H9 (cell line): ENCODE results near the gene BRD1. TPM values are rescaled to one million over a fixed set of nuclear protein-coding genes. Genes with fewer than 3 reads are reported as not detected.
"Not testable (repeated sequence)": the region's sequence is repeated elsewhere in the genome, so short reads cannot be mapped to it uniquely, and the experiment has no call there.

ENCODE experiments used
- DNase-seq: peaks from one replicate; pipeline ENCODE4 v3.0.0-alpha.2; 2017
- H2AFZ ChIP-seq: one replicate; pipeline ENCODE4 v1.6.1; 2013; ENCODE audit warnings: mild to moderate bottlenecking, low read length, control low read depth, moderate library complexity
- H2AK5ac ChIP-seq: 2 replicates; pipeline ENCODE4 v1.6.1; 2013; ENCODE audit warnings: low read length, control low read depth, mixed read lengths; ENCODE audit not compliant: insufficient read length
- H2BK120ac ChIP-seq: one replicate; pipeline ENCODE4 v1.6.1; 2013; ENCODE audit warnings: low read depth, mild to moderate bottlenecking, low read length, control low read depth, inconsistent platforms; ENCODE audit not compliant: poor library complexity, severe bottlenecking
- H2BK12ac ChIP-seq: 2 replicates; pipeline ENCODE4 v1.6.1; 2013; ENCODE audit warnings: low read length, control low read depth, mixed read lengths, low read depth; ENCODE audit not compliant: insufficient read length
- H2BK15ac ChIP-seq: 2 replicates; pipeline ENCODE4 v1.6.1; 2013; ENCODE audit warnings: low read depth, low read length, control low read depth
- H2BK20ac ChIP-seq: one replicate; pipeline ENCODE4 v1.6.1; 2013; ENCODE audit warnings: low read depth, mild to moderate bottlenecking, low read length, control low read depth, inconsistent platforms; ENCODE audit not compliant: poor library complexity, severe bottlenecking
- H2BK5ac ChIP-seq: 2 replicates; pipeline ENCODE4 v1.6.1; 2013; ENCODE audit warnings: low read length, control low read depth, mixed read lengths; ENCODE audit not compliant: insufficient read length
- H3K14ac ChIP-seq: 2 replicates; pipeline ENCODE4 v1.6.1; 2013; ENCODE audit warnings: low read length, control low read depth; ENCODE audit not compliant: insufficient read depth
- H3K18ac ChIP-seq: 2 replicates; pipeline ENCODE4 v1.6.1; 2013; ENCODE audit warnings: low read depth, mild to moderate bottlenecking, mixed read lengths, low read length, control low read depth; ENCODE audit not compliant: insufficient read length
- H3K23ac ChIP-seq: 2 replicates; pipeline ENCODE4 v1.6.1; 2013; ENCODE audit warnings: low read length, control low read depth, mixed read lengths, low read depth; ENCODE audit not compliant: insufficient read length
- H3K23me2 ChIP-seq: 2 replicates; pipeline ENCODE4 v1.6.1; 2013; ENCODE audit warnings: low read depth, mild to moderate bottlenecking, mixed read lengths, low read length, control low read depth; ENCODE audit not compliant: insufficient read length, poor library complexity, severe bottlenecking
- H3K27ac ChIP-seq: 2 replicates; pipeline ENCODE4 v1.5.1; 2013; ENCODE audit warnings: low read length, control low read depth, mixed read lengths, low read depth; ENCODE audit not compliant: insufficient read length
- H3K27me3 ChIP-seq: 2 replicates; pipeline ENCODE4 v1.6.1; 2013; ENCODE audit warnings: low read length, control low read depth, inconsistent platforms; ENCODE audit not compliant: insufficient read depth
- H3K4ac ChIP-seq: 2 replicates; pipeline ENCODE4 v1.6.1; 2013; ENCODE audit warnings: low read depth, mild to moderate bottlenecking, control low read depth, inconsistent platforms, low read length, moderate library complexity
- H3K4me1 ChIP-seq: 2 replicates; pipeline ENCODE4 v1.6.1; 2013; ENCODE audit warnings: low read length, control low read depth, inconsistent platforms; ENCODE audit not compliant: insufficient read depth
- H3K4me2 ChIP-seq: 2 replicates; pipeline ENCODE4 v1.6.1; 2013; ENCODE audit warnings: low read length, control low read depth, mixed read lengths; ENCODE audit not compliant: insufficient read length, insufficient read depth
- H3K56ac ChIP-seq: 2 replicates; pipeline ENCODE4 v1.6.1; 2013; ENCODE audit warnings: low read depth, mild to moderate bottlenecking, mixed read lengths, low read length, control low read depth; ENCODE audit not compliant: insufficient read length
- H3K79me1 ChIP-seq: 2 replicates; pipeline ENCODE4 v1.6.1; 2013; ENCODE audit warnings: low read depth, mild to moderate bottlenecking, moderate library complexity, low read length, control low read depth, inconsistent platforms; ENCODE audit not compliant: insufficient read depth, poor library complexity, severe bottlenecking
- H3K79me2 ChIP-seq: 2 replicates; pipeline ENCODE4 v1.6.1; 2013; ENCODE audit warnings: low read length, control low read depth, inconsistent platforms; ENCODE audit not compliant: insufficient read depth
- H3K9ac ChIP-seq: 2 replicates; pipeline ENCODE4 v1.6.1; 2013; ENCODE audit warnings: low read length, control low read depth, mixed read lengths; ENCODE audit not compliant: insufficient read length; ENCODE audit errors: extremely low read depth
- H3K9me3 ChIP-seq: one replicate; pipeline ENCODE4 v1.6.1; 2013; ENCODE audit warnings: low read depth, low read length, inconsistent platforms; ENCODE audit not compliant: control insufficient read depth
- H3T11ph ChIP-seq: one replicate; pipeline ENCODE4 v1.6.1; 2013; ENCODE audit warnings: mild to moderate bottlenecking, low read length, control low read depth, inconsistent platforms
- H4K20me1 ChIP-seq: one replicate; pipeline ENCODE4 v1.6.1; 2013; ENCODE audit not compliant: control insufficient read depth, insufficient read length, insufficient read depth
- H4K5ac ChIP-seq: 2 replicates; pipeline ENCODE4 v1.6.1; 2013; ENCODE audit warnings: low read depth, mild to moderate bottlenecking, mixed read lengths, low read length, control low read depth; ENCODE audit not compliant: insufficient read length
- H4K8ac ChIP-seq: replicated peaks from 2 replicates; pipeline ENCODE4 v1.6.1; 2013; ENCODE audit warnings: low read length, control low read depth, mixed read lengths, low read depth; ENCODE audit not compliant: insufficient read length
- H4K91ac ChIP-seq: 2 replicates; pipeline ENCODE4 v1.6.1; 2013; ENCODE audit warnings: low read depth, mild to moderate bottlenecking, moderate library complexity, mixed read lengths, low read length, control low read depth; ENCODE audit not compliant: insufficient read length
- H3K27ac Mint-ChIP-seq, 3 experiments: 2 replicates in 2 of 3; 3 replicates in 1 of 3; pipeline ENCODE4 v1.8.0; 2020 to 2021; ENCODE audit warnings: mixed read lengths in 3 of 3, mild to moderate bottlenecking in 1 of 3, moderate library complexity in 1 of 3
- H3K27me3 Mint-ChIP-seq: 2 replicates; pipeline ENCODE4 v1.8.0; 2021; ENCODE audit warnings: low read depth, mild to moderate bottlenecking, moderate library complexity, mixed read lengths
- H3K36me3 Mint-ChIP-seq, 3 experiments: 2 replicates in 2 of 3; 3 replicates in 1 of 3; pipeline ENCODE4 v1.8.0; 2020 to 2021; ENCODE audit warnings: low read depth in 3 of 3, mixed read lengths in 3 of 3; ENCODE audit not compliant: insufficient read depth in 1 of 3
- H3K4me1 Mint-ChIP-seq, 2 experiments: 2 replicates each; pipeline ENCODE4 v1.8.0; 2020; ENCODE audit warnings: mixed read lengths in 2 of 2
- H3K4me3 Mint-ChIP-seq, 2 experiments: 2 replicates in 1 of 2; 3 replicates in 1 of 2; pipeline ENCODE4 v1.8.0; 2020 to 2021; ENCODE audit warnings: mild to moderate bottlenecking in 2 of 2, mixed read lengths in 2 of 2, moderate library complexity in 1 of 2
- H3K9me3 Mint-ChIP-seq, 2 experiments: 2 replicates in 1 of 2; 3 replicates in 1 of 2; pipeline ENCODE4 v1.8.0; 2020; ENCODE audit warnings: mild to moderate bottlenecking in 2 of 2, mixed read lengths in 2 of 2, moderate library complexity in 1 of 2
- WGBS: extraction: QIAGEN DNeasy Blood & Tissue Kit; methylation state at CpG from one replicate; pipeline ENCODE4 v1.1.7; 2013; ENCODE audit warnings: missing lambda C conversion rate, low lambda C conversion rate, mixed read lengths; ENCODE audit not compliant: insufficient read length; ENCODE audit errors: extremely low coverage; 5-methylcytosine and 5-hydroxymethylcytosine counted together
- total RNA-seq: library from RNA; stranded (reverse); gene quantifications from 2 replicates; pipeline ENCODE4 v1.2.1, GENCODE V29; 2021
- TF ChIP-seq, protein P1 (sequence below): fragments of 200-600 bp; sonication (generic); conservative IDR thresholded peaks from 3 replicates; pipeline ENCODE4 v1.8.0; 2021; ENCODE audit warnings: antibody characterized with exemption, mild to moderate bottlenecking

BRD1 gene
- total RNA-seq, 1 experiment from 2014 or later: 51.3 TPM

DNA sequence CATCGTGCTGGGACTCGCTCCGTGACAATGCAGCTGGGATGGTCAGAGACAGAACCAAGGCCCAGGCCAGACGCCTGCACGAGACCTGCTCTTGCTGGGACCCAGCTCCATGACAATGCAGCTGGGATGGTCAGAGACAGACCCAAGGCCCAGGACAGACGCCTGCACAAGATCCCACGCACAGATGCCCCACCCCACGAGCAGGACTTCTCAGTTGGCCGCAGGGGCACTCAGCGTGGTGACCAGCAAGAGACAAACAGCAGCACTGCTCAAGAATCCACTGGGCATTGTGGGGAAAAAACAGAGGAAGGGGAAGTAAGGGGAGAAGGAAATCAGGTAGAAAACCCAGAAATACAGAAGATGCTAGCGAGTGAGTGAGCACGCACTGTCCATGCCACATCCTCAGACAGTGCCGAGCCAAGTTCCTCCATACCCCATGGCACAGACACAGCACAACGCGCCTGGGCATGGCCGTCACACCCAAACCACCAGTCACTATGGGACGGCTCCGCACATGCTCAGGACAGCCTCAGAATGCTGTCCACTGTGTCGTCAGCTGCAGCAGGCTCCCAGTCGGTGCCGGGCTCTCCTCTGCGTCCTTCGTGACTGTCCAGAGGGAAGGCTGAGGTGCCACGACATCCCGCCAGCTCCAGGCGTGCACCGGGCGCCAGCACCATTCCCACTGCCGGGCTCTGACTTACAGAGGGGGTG is 44.5 kb downstream of the BRD1 start:
- Histone ChIP-seq H3K9me3 (no peaks in the 10 kb centered on the region), H3K27ac (no peak overlapping the region), H3K23me2 (no peaks in the 10 kb centered on the region), H2AFZ (no peak overlapping the region), H2BK5ac (no peak overlapping the region), H3K18ac (no peak overlapping the region), H3K23ac (no peak overlapping the region), H2BK12ac (no peak overlapping the region), H4K5ac (no peak overlapping the region), H3K4ac (no peak overlapping the region), H2BK20ac (no peak overlapping the region), H3K4me1 (no peaks in the 10 kb centered on the region), H2BK15ac (no peak overlapping the region), H3K4me2 (no peak overlapping the region), H3K79me2 (peaks cover 6% of the 10 kb centered on the region; the same call in 1 of the 2 replicates), H4K8ac (no peak overlapping the region), H2AK5ac (no peak overlapping the region), H3T11ph (no peak overlapping the region), H3K14ac (no peak overlapping the region), H4K20me1 (no peaks in the 10 kb centered on the region), H2BK120ac (no peak overlapping the region), H4K91ac (no peak overlapping the region), H3K27me3 (no peaks in the 10 kb centered on the region), H3K56ac (no peak overlapping the region), H3K9ac (no peak overlapping the region), H3K79me1 (no peaks in the 10 kb centered on the region)
- WGBS: no CpG with 5 or more reads among the region's 29 CpGs
- peaks cover 17 to 64% (median 55%) of the 10 kb centered on the region in 3 experiments; a peak in 6 of 7 replicates for H3K36me3 Mint-ChIP-seq
- DNase-seq: no peak
- peak overlapping the region; percentile 14 to 91 (median 89); a peak in 4 of 7 replicates for H3K27ac Mint-ChIP-seq
- TF ChIP-seq, protein P1, sequence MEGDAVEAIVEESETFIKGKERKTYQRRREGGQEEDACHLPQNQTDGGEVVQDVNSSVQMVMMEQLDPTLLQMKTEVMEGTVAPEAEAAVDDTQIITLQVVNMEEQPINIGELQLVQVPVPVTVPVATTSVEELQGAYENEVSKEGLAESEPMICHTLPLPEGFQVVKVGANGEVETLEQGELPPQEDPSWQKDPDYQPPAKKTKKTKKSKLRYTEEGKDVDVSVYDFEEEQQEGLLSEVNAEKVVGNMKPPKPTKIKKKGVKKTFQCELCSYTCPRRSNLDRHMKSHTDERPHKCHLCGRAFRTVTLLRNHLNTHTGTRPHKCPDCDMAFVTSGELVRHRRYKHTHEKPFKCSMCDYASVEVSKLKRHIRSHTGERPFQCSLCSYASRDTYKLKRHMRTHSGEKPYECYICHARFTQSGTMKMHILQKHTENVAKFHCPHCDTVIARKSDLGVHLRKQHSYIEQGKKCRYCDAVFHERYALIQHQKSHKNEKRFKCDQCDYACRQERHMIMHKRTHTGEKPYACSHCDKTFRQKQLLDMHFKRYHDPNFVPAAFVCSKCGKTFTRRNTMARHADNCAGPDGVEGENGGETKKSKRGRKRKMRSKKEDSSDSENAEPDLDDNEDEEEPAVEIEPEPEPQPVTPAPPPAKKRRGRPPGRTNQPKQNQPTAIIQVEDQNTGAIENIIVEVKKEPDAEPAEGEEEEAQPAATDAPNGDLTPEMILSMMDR: no peak
- peaks cover 10 to 15% of the 10 kb centered on the region in 2 experiments for H3K4me1 Mint-ChIP-seq
- no peaks in the 10 kb centered on the region for H3K9me3 Mint-ChIP-seq
- no peaks in the 10 kb centered on the region for H3K27me3 Mint-ChIP-seq
- H3K4me3 Mint-ChIP-seq: no peak overlapping the region

DNA sequence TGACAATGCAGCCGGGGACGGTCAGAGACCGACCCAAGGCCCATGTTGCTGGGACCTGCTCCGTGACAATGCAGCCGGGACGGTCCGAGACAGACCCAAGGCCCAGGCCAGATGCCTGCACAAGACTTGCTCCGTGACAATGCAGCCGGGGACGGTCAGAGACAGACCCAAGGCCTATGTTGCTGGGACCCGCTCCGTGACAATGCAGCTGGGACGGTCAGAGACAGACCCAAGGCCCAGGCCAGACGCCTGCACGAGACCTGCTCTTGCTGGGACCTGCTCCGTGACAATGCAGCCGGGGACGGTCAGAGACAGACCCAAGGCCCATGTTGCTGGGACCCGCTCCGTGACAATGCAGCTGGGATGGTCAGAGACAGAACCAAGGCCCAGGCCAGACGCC is 45.8 kb downstream of the BRD1 start:
- H2BK20ac ChIP-seq, H3K27me3 ChIP-seq, H3K18ac ChIP-seq, H3K9me3 ChIP-seq, H3K27ac ChIP-seq, H2BK15ac ChIP-seq, H4K5ac ChIP-seq, H4K91ac ChIP-seq, H3K14ac ChIP-seq, H3K9ac ChIP-seq, H2BK120ac ChIP-seq, H3K23me2 ChIP-seq, H3K56ac ChIP-seq, H4K8ac ChIP-seq, H3K4me1 ChIP-seq, H3T11ph ChIP-seq, H3K4me3 Mint-ChIP-seq, H3K4ac ChIP-seq, H2AK5ac ChIP-seq, H3K79me2 ChIP-seq, H2BK12ac ChIP-seq, H3K9me3 Mint-ChIP-seq, H2BK5ac ChIP-seq, H2AFZ ChIP-seq, H3K79me1 ChIP-seq, H3K23ac ChIP-seq, H3K27me3 Mint-ChIP-seq, H4K20me1 ChIP-seq, H3K4me2 ChIP-seq, DNase-seq: not testable (repeated sequence)
- Mint-ChIP-seq H3K27ac (peak overlapping the region in 2 of 3 experiments; percentile 58 to 68; a peak in 2 of 7 replicates), H3K4me1 (peaks cover 10 to 15% of the 10 kb centered on the region in 2 experiments), H3K36me3 (peaks cover 16 to 66% (median 56%) of the 10 kb centered on the region in 3 experiments; a peak in 6 of 7 replicates)
- no CpG with 5 or more reads among the region's 21 CpGs for WGBS
